Measurements from ENCODE around the gene CASP14. TPM values are rescaled to one million over a fixed set of nuclear protein-coding genes. Genes with fewer than 3 reads are reported as not detected.

CASP14 gene
- total and polyA plus RNA-seq, 2 of the 8 experiments (the other 6 are each of a cell fraction or from before 2014, with no cell fraction given), result not detected

GRCh38 chr19:15075806-15076205 lies 26.5 kb downstream of the CASP14 start:
- Histone ChIP-seq H3K18ac (ENCODE audit: extremely low read depth, low read length) (no peak overlapping the region), H2AK5ac (ENCODE audit: low read depth, low read length) (no peak overlapping the region), H2BK20ac (ENCODE audit: low read length) (no peak overlapping the region), H3K4ac (replicated peaks; ENCODE audit: insufficient read length, low read depth, low read length) (no peak overlapping the region), H3K79me1 (ENCODE audit: low read depth, low read length) (no peaks in the 10 kb centered on the region), H3K4me3 (ENCODE audit: extremely low read depth in 1 of 4, insufficient read depth in 2 of 4, low read depth in 3 of 4, low read length in 4 of 4) (no peak overlapping the region), H2BK12ac (ENCODE audit: low read depth, low read length) (no peak overlapping the region), H3K23me2 (ENCODE audit: low read depth, low read length) (no peaks in the 10 kb centered on the region), H3K27me3 (replicated peaks in 1 of 4; ENCODE audit: control insufficient read depth in 3 of 4, extremely low read depth in 1 of 4, insufficient read depth in 3 of 4, low read length in 3 of 4) (no peaks in the 10 kb centered on the region), H2BK5ac (ENCODE audit: low read depth, low read length) (no peak overlapping the region), H3K79me2 (ENCODE audit: control insufficient read depth in 1 of 2, insufficient read depth in 2 of 2, low read length in 2 of 2) (no peaks in the 10 kb centered on the region), H4K20me1 (replicated peaks in 1 of 2; ENCODE audit: control insufficient read depth in 1 of 2, insufficient read depth in 2 of 2, low read length in 2 of 2) (no peaks in the 10 kb centered on the region), H3K23ac (ENCODE audit: insufficient read length) (no peak overlapping the region), H2BK15ac (ENCODE audit: low read length) (no peak overlapping the region), H3K4me2 (ENCODE audit: insufficient read depth in 1 of 2, low read depth in 2 of 2, low read length in 2 of 2) (no peak overlapping the region), H3K4me1 (replicated peaks in 1 of 4; ENCODE audit: control insufficient read depth in 3 of 4, insufficient read depth in 4 of 4, low read length in 3 of 4) (no peaks in the 10 kb centered on the region), H2BK120ac (replicated peaks; ENCODE audit: low read depth, low read length) (no peak overlapping the region), H3K56ac (replicated peaks; ENCODE audit: insufficient read length, low read depth, low read length) (no peak overlapping the region), H2AFZ (ENCODE audit: low read length) (no peak overlapping the region), H3K9ac (replicated peaks in 1 of 4; ENCODE audit: extremely low read depth in 1 of 4, low read depth in 3 of 4, low read length in 3 of 4) (no peak overlapping the region), H4K5ac (ENCODE audit: insufficient read length, low read depth, low read length) (no peak overlapping the region), H3K9me3 (ENCODE audit: insufficient read depth in 2 of 2, low read depth in 1 of 2, low read length in 1 of 2) (peaks cover 3 to 4% of the 10 kb centered on the region in 2 experiments; a peak in 2 of 4 replicates), H3K27ac (ENCODE audit: low read depth, low read length) (no peak overlapping the region), H3K36me3 (ENCODE audit: control insufficient read depth in 2 of 4, insufficient read depth in 4 of 4, low read length in 3 of 4) (no peaks in the 10 kb centered on the region), H3K14ac (ENCODE audit: insufficient read length) (no peak overlapping the region), H4K91ac (replicated peaks; ENCODE audit: insufficient read length, low read length) (no peak overlapping the region), H4K8ac (ENCODE audit: extremely low read depth, insufficient read depth, low read length) (no peak overlapping the region)
- POLR2A ChIA-PET (ENCODE audit: partially characterized antibody), result no interaction called here
- DNase-seq (ENCODE audit: low read depth in 1 of 2, low spot score in 2 of 2), result no peak
- CTCF ChIA-PET (ENCODE audit: partially characterized antibody), result interaction anchor here (0.5 to 0.9 kb wide), 2 partner anchors 9 to 390 kb away, joined by 3 read pairs; no protein-coding TSS in a partner anchor
- WGBS, 2 experiments (ENCODE audit: extremely low coverage in 1 of 2, insufficient coverage in 1 of 2, insufficient read length in 1 of 2, insufficient replicate concordance in 2 of 2, low coverage in 1 of 2, low lambda C conversion rate in 2 of 2, missing lambda C conversion rate in 1 of 2), result 85% methylated on average over 4 of the region's 4 CpGs; no CpG with 5 or more reads in 1 of the 2 experiments
- TF ChIP-seq RAD21 (IDR thresholded peaks at IDR 0.05 in 1 of 2, conservative IDR thresholded peaks at IDR 0.05 in 1 of 2; ENCODE audit: low read depth in 2 of 2, low read length in 2 of 2) (no peak), NRF1 (IDR thresholded peaks at IDR 0.05; ENCODE audit: low read depth, low read length) (no peak), POLR2A (IDR thresholded peaks at IDR 0.05; ENCODE audit: control extremely low read depth in 1 of 2, low read depth in 2 of 2, low read length in 2 of 2) (no peak), ZNF274 (IDR thresholded peaks at IDR 0.05; ENCODE audit: borderline replicate concordance, extremely low read depth, low read length) (no peak), E2F6 (IDR thresholded peaks at IDR 0.05) (no peak), SRF (IDR thresholded peaks at IDR 0.05; ENCODE audit: low read depth, low read length) (no peak), SIN3A (conservative IDR thresholded peaks at IDR 0.05 in 1 of 2, IDR thresholded peaks at IDR 0.05 in 1 of 2; ENCODE audit: low read depth in 1 of 2, low read length in 2 of 2) (no peak), JUND (IDR thresholded peaks at IDR 0.05; ENCODE audit: low read length) (no peak), CBX5 (IDR thresholded peaks at IDR 0.05; ENCODE audit: low read depth, low read length) (no peak), TEAD4 (IDR thresholded peaks at IDR 0.05; ENCODE audit: low read depth, low read length) (no peak), CTCF (IDR thresholded peaks at IDR 0.05; ENCODE audit: control extremely low read depth in 1 of 3, insufficient read depth in 1 of 3, low read depth in 1 of 3, low read length in 3 of 3) (no peak)
- FAIRE-seq, result no peak
